DLD1 (cell line): ENCODE results near the gene KRTAP7-1.

Experiments used
- in situ Hi-C: cut with HindIII; loops from 2 replicates; pipeline ENCODE4 v1.10.0; 2017; ENCODE audit warnings: low sequenced_read_pairs

KRTAP7-1 gene

GRCh38 chr21:30829659-30830058, at the start of gene KRTAP7-1:
Gene KRTAP7-1 (minus strand): TSS chr21:30829759. CDS start chr21:30829698, 61 bp downstream.
- in situ Hi-C loops, result no loop called here

GRCh38 chr21:30874526-30874925, 45.0 kb upstream of the KRTAP7-1 start:
- in situ Hi-C loops, result no loop called here

- in situ Hi-C loops, result no loop called here
These were observed 18.3 kb upstream of the KRTAP7-1 start for GRCh38 chr21:30847627-30848500.

DNA sequence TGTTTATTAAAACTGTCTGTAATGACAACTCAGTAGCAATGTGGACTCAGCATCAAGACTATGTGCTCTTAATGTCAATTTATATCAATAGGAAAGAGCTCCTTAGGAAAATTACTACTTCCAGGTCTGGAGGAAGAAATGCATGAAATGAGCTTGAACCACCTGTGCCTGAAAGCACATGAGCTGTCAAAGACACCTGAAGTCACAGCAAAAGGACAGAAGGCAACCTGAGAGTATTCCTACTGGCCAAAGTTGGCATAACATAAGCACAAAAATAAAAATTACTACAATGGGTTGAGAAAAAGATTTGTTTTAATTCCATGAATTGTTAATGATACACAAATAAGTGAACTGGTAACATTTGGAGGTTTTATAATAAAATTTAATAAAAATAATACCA, 13.4 kb upstream of the KRTAP7-1 start:
- in situ Hi-C loops, result no loop called here

DNA sequence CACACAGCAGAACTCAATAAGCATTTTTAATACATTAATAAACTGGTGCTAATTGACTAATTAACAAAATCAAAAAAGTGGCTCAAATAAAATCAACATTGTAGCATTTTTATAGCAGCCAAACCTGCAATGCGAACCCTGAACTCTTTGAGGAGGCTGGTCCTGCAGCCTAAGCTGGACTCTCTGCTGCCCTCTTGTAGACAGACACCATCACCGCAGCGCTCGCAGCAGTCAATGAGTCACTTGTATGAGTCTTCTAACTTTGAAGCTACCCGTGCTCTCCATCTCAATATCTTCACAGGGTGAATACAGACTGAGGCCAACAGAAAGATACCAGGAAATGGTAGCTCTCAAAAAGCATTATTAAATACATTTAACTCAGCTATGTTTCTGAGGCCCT, 9.7 kb upstream of the KRTAP7-1 start:
- in situ Hi-C loops, result no loop called here

DNA sequence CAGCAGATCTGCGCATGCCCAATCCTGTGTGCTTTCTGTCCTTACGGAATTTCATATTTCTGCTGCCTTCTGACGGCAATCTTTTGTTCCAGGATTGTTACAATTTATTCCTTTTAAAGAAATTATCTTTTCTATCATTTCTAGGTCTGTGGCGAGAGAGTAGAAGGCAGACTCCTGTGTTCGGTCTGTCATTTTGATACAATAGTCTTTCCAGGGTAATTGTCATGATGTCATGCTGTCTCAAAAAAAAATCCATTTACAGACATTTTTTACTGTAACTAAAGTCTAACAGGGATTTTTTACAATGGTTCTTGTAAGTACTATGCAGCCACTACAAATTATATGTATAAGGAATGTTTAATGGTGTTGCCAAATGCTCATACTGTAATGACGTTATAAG, 9.0 kb upstream of the KRTAP7-1 start:
- in situ Hi-C loops, result no loop called here

DNA sequence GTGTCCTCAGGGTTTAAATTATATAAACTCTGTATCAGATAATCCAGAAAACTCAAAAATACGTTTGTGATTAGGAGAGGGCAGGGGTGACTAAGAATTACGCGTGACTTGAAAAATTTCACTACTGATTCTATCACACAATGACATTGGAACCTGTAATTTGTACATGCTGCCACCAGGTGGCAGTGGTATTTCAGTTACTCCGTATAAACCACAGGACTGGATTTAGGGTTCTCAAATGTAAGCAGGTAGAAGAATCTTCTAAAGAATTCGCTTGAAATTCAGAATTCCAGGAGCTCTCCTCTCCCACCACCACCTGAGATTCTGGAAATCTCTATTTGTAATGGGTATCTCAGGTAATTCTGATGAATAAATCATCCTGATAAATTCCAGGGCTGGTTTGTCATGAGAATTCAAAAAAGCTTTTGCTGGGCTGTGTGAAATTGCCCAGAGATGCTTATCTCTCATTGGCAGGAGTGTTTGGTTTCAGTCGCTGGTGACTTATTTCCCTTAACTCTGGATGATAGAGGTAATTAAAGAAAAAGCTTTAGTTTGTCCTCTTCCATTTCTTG, 1.7 kb upstream of the KRTAP7-1 start:
- in situ Hi-C loops, result no loop called here

GRCh38 chr21:30818837-30819610, 10.5 kb downstream of the KRTAP7-1 start:
- in situ Hi-C loops, result no loop called here

GRCh38 chr21:30813174-30813573, 16.4 kb downstream of the KRTAP7-1 start, which contains the start of gene KRTAP8-1:
Gene KRTAP8-1 (minus strand): TSS chr21:30813274. CDS start chr21:30813220, 54 bp downstream.
- in situ Hi-C loops, result no loop called here

DNA sequence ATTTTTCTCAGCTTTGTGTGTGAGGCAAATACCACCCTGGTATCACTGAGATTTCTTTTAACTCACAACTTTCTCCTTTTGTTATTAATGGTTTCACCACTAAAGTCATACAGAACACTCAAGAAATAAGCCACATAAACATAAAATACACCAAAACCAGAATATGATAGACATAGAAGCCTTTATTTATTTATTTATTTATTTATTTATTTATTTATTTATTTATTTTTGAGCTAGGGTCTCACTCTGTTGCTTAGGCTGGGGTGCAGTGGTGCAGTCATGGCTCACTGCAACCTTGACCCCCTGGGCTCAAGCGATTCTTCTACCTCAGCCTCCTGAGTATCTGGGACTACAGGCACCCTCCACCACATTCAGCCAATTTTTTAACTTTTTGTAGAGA, 29.0 kb downstream of the KRTAP7-1 start:
- in situ Hi-C loops, result no loop called here

DNA sequence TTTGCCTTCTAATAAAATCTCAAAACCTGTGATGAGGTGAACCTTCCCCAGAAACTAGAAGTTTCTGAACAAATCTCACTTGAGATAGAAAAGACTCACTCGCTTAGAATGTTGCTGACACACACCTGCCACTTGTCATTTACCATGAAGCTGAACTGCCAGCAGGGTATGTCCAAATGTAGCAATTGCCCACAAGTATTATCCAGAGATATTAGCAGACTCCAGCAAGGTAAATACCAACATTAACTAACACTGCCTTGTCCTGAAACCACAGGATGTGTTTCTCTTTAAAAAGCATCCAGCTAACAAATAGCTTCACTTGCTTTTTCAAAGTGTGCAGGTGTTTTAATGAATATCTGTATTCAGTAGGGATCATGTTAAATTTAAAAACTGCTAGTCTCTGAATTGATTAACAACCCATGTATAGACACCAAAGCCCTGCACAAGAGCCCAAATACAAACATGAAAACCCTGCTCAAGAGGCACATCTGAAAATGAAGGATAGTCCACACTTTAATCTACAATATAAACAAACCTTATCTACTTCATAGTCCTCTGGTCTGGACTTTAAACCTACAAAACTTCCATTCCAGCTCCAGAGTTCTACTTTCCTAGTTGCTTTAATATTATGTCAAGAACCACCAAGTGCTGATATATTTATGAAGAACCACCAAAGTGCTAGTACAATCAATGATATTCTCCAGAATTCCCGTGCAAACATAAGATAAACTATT, 35.8 kb downstream of the KRTAP7-1 start:
- in situ Hi-C loops, result no loop called here

DNA sequence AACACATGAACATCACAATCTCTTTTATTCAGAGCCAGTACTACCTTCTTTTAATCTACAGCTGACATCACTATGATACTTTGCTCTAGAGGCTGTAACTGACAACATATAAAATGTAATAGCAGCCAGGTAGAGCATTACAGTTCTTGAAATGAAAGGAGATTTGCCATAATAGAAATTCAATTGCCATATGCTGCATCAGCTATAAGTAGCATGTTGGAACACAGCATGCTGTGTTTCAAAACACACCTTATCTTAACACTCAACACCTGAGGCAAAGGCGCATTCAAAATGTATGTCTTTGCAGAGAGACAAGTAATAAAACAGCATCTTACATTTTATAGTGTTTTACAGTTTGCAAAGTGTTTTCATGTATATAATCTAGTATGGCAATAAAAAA, 50.3 kb downstream of the KRTAP7-1 start:
- in situ Hi-C loops, result no loop called here
